Spleen (tissue), 7 donors: ENCODE results near the gene CARD19.

ENCODE experiments used
- POLR2A ChIP-seq, 3 donors: fragments of 450-650 bp; IDR thresholded peaks; one replicate each; pipeline ENCODE4 v1.5.1; 2017; ENCODE audit warnings: antibody characterized with exemption in 3 of 3, mild to moderate bottlenecking in 1 of 3
- POLR2AphosphoS5 ChIP-seq, 3 donors: sonication (generic); formaldehyde crosslinking; IDR thresholded peaks; one replicate each; pipeline ENCODE4 v1.5.1; 2017; ENCODE audit warnings: antibody characterized with exemption in 3 of 3
- TF ChIP-seq, protein P1 (sequence below), 11 experiments: fragments of 200-600 bp in 7 of 11; fragments of 450-650 bp in 4 of 11; sonication (generic) in 4 of 11; IDR thresholded peaks in 8 of 11; conservative IDR thresholded peaks in 3 of 11; 1 replicate in 7 of 11; 2 replicates in 4 of 11; pipeline versions ENCODE4 v1.4.0 to v1.8.0; 2016 to 2021; ENCODE audit warnings: antibody characterized with exemption in 11 of 11, inconsistent platforms in 4 of 11, mild to moderate bottlenecking in 1 of 11
- donor health status: DM: no; HTN: no; CAD: no; lungs with moderate emphysema.
- donor health status: DM: no; HTN: no; CAD: no.
- donor health status: DM: no; HTN: no; CAD: no.

DNA sequence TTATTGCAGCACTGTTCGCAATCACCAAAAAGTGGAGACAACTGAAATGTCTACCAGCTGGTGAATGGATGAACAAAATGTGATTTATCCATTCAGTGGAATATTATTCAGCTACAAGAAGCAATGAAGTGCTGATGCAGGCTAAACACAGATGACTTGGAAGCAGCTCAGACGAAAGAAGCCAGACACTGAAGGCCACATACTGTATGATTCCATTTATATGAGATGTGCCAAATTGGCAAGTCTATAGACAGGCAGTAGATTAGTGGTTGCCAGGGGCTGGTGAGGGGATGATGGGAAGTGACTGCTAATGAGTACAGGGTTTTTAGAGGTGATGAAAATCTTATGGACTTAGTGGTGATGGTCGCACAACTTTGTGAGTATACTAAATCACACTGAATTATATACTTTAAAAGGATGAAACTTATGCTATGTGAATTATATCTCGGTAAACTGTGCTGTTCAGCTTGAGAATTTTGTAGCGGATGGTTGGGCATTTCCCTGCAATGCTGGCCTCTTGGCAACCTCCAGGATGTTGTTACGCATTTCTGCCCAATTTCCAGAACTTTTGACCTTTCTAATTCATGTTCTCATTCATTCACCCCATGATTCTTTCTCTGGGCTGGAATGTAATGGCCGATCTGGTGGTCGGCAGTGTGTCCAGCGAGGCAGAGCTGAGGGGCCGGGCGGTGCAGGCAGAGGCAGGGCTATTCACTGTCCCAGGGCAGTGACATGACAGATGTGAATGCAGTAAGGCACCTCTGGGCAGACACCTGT is 66.0 kb downstream of the CARD19 start:
- TF ChIP-seq POLR2A (IDR thresholded peaks at IDR 0.05) = no peak
- TF ChIP-seq, protein P1, sequence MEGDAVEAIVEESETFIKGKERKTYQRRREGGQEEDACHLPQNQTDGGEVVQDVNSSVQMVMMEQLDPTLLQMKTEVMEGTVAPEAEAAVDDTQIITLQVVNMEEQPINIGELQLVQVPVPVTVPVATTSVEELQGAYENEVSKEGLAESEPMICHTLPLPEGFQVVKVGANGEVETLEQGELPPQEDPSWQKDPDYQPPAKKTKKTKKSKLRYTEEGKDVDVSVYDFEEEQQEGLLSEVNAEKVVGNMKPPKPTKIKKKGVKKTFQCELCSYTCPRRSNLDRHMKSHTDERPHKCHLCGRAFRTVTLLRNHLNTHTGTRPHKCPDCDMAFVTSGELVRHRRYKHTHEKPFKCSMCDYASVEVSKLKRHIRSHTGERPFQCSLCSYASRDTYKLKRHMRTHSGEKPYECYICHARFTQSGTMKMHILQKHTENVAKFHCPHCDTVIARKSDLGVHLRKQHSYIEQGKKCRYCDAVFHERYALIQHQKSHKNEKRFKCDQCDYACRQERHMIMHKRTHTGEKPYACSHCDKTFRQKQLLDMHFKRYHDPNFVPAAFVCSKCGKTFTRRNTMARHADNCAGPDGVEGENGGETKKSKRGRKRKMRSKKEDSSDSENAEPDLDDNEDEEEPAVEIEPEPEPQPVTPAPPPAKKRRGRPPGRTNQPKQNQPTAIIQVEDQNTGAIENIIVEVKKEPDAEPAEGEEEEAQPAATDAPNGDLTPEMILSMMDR (IDR thresholded peaks at IDR 0.05 in 8 of 11, conservative IDR thresholded peaks at IDR 0.05 in 3 of 11) = no peak
- TF ChIP-seq POLR2AphosphoS5 (IDR thresholded peaks at IDR 0.05) = no peak
